Measurements from ENCODE around the gene GATAD2B.

The GATAD2B gene

GRCh38 chr1:153881751-153882150 lies 41.0 kb downstream of the GATAD2B start:
- Histone ChIP-seq H2BK120ac (ENCODE audit: insufficient read depth, low read length, poor library complexity) (no peak overlapping the region), H4K8ac (ENCODE audit: low read depth, low read length) (no peak overlapping the region), H3K9me3 (ENCODE audit: insufficient read depth, low read depth, low read length) (no peaks in the 10 kb centered on the region), H2AK5ac (ENCODE audit: low read length) (no peak overlapping the region), H2AFZ (ENCODE audit: insufficient read depth, low read length, poor library complexity) (no peak overlapping the region), H3K14ac (ENCODE audit: low read length) (no peak overlapping the region), H3K79me1 (ENCODE audit: low read length) (no peaks in the 10 kb centered on the region), H2BK12ac (ENCODE audit: low read length) (no peak overlapping the region), H3K27ac (ENCODE audit: low read depth, low read length) (no peak overlapping the region), H3K23ac (ENCODE audit: low read length) (no peak overlapping the region), H3K18ac (ENCODE audit: low read length) (no peak overlapping the region), H4K91ac (ENCODE audit: low read depth, low read length) (no peak overlapping the region), H4K12ac (ENCODE audit: low read depth, low read length) (no peak overlapping the region), H3K79me2 (ENCODE audit: control insufficient read depth, insufficient read depth, low read length, poor library complexity) (peaks cover 3% of the 10 kb centered on the region), H3K4ac (ENCODE audit: low read depth, low read length) (no peak overlapping the region), H3K27me3 (ENCODE audit: insufficient read depth, low read length) (no peaks in the 10 kb centered on the region), H2BK5ac (ENCODE audit: low read depth, low read length, poor library complexity) (no peak overlapping the region), H3K4me1 (ENCODE audit: control insufficient read depth in 1 of 2, insufficient read depth in 2 of 2, low read length in 2 of 2) (no peaks in the 10 kb centered on the region), H3K4me2 (ENCODE audit: low read length) (no peak overlapping the region), H3K36me3 (ENCODE audit: control insufficient read depth in 1 of 2, insufficient read depth in 2 of 2, low read length in 2 of 2) (peaks cover 0 to 2% of the 10 kb centered on the region in 2 experiments), H3K4me3 (ENCODE audit: low read depth, low read length) (no peak overlapping the region), H3K9ac (ENCODE audit: low read length) (no peak overlapping the region)
- DNase-seq: no peak
- 100% methylated on average over 1 of the region's 9 CpGs for whole genome bisulfite sequencing (ENCODE audit: extremely low coverage, insufficient coverage, insufficient read length)

DNA sequence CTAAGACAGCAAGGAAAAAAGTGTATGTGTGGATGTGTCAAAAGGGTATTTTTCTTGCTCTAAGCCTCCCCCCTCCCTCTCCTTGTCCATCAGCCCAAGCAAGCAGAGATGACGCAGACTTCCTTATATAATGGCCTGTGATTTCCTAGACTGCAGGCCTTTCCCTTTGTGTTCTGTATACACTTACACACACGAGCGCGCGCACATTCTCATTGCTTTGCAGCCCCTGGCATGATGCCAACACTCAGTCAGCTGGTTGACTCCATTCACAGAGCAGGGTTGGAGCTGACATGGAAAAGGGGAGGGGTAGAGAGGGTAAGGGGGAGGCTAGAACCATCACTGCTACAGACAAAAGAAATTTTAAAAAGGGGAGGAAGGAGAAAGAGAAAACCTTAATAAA lies 41.8 kb downstream of the GATAD2B start:
- H4K8ac ChIP-seq (ENCODE audit: low read depth, low read length): no peak overlapping the region
- H3K79me1 ChIP-seq (ENCODE audit: low read length): no peaks in the 10 kb centered on the region
- DNase-seq: peak; percentile 35 to 41
- no peak overlapping the region for H2BK120ac ChIP-seq (ENCODE audit: insufficient read depth, low read length, poor library complexity)
- H3K4me1 ChIP-seq (ENCODE audit: control insufficient read depth in 1 of 2, insufficient read depth in 2 of 2, low read length in 2 of 2): peaks cover 0 to 3% of the 10 kb centered on the region in 2 experiments
- H3K27ac ChIP-seq (ENCODE audit: low read depth, low read length): no peak overlapping the region
- H3K23ac ChIP-seq (ENCODE audit: low read length): no peak overlapping the region
- peaks cover 3% of the 10 kb centered on the region for H3K79me2 ChIP-seq (ENCODE audit: control insufficient read depth, insufficient read depth, low read length, poor library complexity)
- H3K9me3 ChIP-seq (ENCODE audit: insufficient read depth, low read depth, low read length): no peaks in the 10 kb centered on the region
- no peak overlapping the region for H2BK5ac ChIP-seq (ENCODE audit: low read depth, low read length, poor library complexity)
- no peak overlapping the region for H3K14ac ChIP-seq (ENCODE audit: low read length)
- no peak overlapping the region for H4K12ac ChIP-seq (ENCODE audit: low read depth, low read length)
- no peak overlapping the region for H3K4me2 ChIP-seq (ENCODE audit: low read length)
- no peak overlapping the region for H3K18ac ChIP-seq (ENCODE audit: low read length)
- peaks cover 0 to 2% of the 10 kb centered on the region in 2 experiments for H3K36me3 ChIP-seq (ENCODE audit: control insufficient read depth in 1 of 2, insufficient read depth in 2 of 2, low read length in 2 of 2)
- H3K9ac ChIP-seq (ENCODE audit: low read length): no peak overlapping the region
- no peaks in the 10 kb centered on the region for H3K27me3 ChIP-seq (ENCODE audit: insufficient read depth, low read length)
- no peak overlapping the region for H4K91ac ChIP-seq (ENCODE audit: low read depth, low read length)
- H3K4ac ChIP-seq (ENCODE audit: low read depth, low read length): peak overlapping the region; percentile 7
- no peak overlapping the region for H2AK5ac ChIP-seq (ENCODE audit: low read length)
- no CpG with 5 or more reads among the region's 5 CpGs for WGBS (ENCODE audit: extremely low coverage, insufficient coverage, insufficient read length)
- no peak overlapping the region for H3K4me3 ChIP-seq (ENCODE audit: low read depth, low read length)
- H2AFZ ChIP-seq (ENCODE audit: insufficient read depth, low read length, poor library complexity): no peak overlapping the region
- H2BK12ac ChIP-seq (ENCODE audit: low read length): no peak overlapping the region

DNA sequence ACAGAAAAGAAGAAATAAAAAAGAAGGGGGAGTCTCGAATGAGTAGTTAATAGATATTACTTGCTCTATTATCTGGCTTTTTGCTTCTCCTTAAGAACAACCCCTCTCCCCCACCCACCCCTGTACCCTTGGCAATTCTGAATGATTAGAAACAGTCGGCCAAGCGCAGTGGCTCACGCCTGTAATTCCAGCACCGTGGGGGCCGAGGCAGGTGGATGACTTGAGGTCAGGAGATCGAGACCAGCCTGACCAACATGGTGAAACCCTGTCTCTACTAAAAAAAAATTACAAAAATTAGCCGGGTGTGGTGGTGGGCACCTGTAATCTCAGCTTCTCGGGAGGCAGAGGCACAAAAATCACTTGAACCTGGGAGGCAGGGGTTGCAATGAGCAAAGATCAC lies 42.7 kb downstream of the GATAD2B start:
- Histone ChIP-seq H3K23ac (ENCODE audit: low read length) (no peak overlapping the region), H3K14ac (ENCODE audit: low read length) (no peak overlapping the region), H3K4me1 (ENCODE audit: control insufficient read depth in 1 of 2, insufficient read depth in 2 of 2, low read length in 2 of 2) (peaks cover 0 to 3% of the 10 kb centered on the region in 2 experiments), H4K12ac (ENCODE audit: low read depth, low read length) (no peak overlapping the region), H3K4me2 (ENCODE audit: low read length) (no peak overlapping the region), H3K4me3 (ENCODE audit: low read depth, low read length) (no peak overlapping the region), H2AFZ (ENCODE audit: insufficient read depth, low read length, poor library complexity) (no peak overlapping the region), H4K8ac (ENCODE audit: low read depth, low read length) (no peak overlapping the region), H4K91ac (ENCODE audit: low read depth, low read length) (no peak overlapping the region), H2BK120ac (ENCODE audit: insufficient read depth, low read length, poor library complexity) (no peak overlapping the region), H2AK5ac (ENCODE audit: low read length) (no peak overlapping the region), H3K27ac (ENCODE audit: low read depth, low read length) (no peak overlapping the region), H3K27me3 (ENCODE audit: insufficient read depth, low read length) (no peaks in the 10 kb centered on the region), H3K9me3 (ENCODE audit: insufficient read depth, low read depth, low read length) (no peaks in the 10 kb centered on the region), H3K79me1 (ENCODE audit: low read length) (no peaks in the 10 kb centered on the region), H3K9ac (ENCODE audit: low read length) (no peak overlapping the region), H2BK12ac (ENCODE audit: low read length) (no peak overlapping the region), H3K36me3 (ENCODE audit: control insufficient read depth in 1 of 2, insufficient read depth in 2 of 2, low read length in 2 of 2) (peaks cover 0 to 2% of the 10 kb centered on the region in 2 experiments), H3K18ac (ENCODE audit: low read length) (no peak overlapping the region), H2BK5ac (ENCODE audit: low read depth, low read length, poor library complexity) (no peak overlapping the region), H3K79me2 (ENCODE audit: control insufficient read depth, insufficient read depth, low read length, poor library complexity) (peaks cover 3% of the 10 kb centered on the region), H3K4ac (ENCODE audit: low read depth, low read length) (no peak overlapping the region)
- no peak for DNase-seq
- no CpG with 5 or more reads among the region's 9 CpGs for WGBS (ENCODE audit: extremely low coverage, insufficient coverage, insufficient read length)

DNA sequence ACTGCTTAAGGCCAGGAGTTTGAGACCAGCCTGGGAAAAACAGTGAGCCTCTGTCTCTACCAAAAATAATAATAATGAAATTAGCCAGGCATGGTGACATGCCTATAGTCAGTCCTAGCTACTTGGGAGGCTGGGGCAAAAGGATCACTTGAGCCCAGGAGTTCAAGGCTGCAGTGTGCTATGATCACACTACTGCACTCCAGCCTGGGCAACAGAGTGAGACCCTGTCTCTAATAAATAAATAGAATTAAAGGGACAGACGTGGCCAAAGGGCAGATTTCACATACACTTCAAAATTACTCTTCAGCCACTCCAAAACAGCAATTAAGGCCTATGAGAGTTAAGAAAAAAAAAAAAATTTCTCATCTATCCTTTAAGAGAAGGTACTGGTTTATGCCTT lies 45.7 kb downstream of the GATAD2B start:
- DNase-seq: no peak
- H4K8ac ChIP-seq (ENCODE audit: low read depth, low read length): no peak overlapping the region
- no peaks in the 10 kb centered on the region for H3K27me3 ChIP-seq (ENCODE audit: insufficient read depth, low read length)
- H4K12ac ChIP-seq (ENCODE audit: low read depth, low read length): no peak overlapping the region
- H3K79me2 ChIP-seq (ENCODE audit: control insufficient read depth, insufficient read depth, low read length, poor library complexity): peaks cover 3% of the 10 kb centered on the region
- no peak overlapping the region for H4K91ac ChIP-seq (ENCODE audit: low read depth, low read length)
- peaks cover 2 to 3% of the 10 kb centered on the region in 2 experiments for H3K36me3 ChIP-seq (ENCODE audit: control insufficient read depth in 1 of 2, insufficient read depth in 2 of 2, low read length in 2 of 2)
- no peak overlapping the region for H3K4ac ChIP-seq (ENCODE audit: low read depth, low read length)
- H3K4me2 ChIP-seq (ENCODE audit: low read length): no peak overlapping the region
- no peak overlapping the region for H2AK5ac ChIP-seq (ENCODE audit: low read length)
- no peak overlapping the region for H2AFZ ChIP-seq (ENCODE audit: insufficient read depth, low read length, poor library complexity)
- H3K9me3 ChIP-seq (ENCODE audit: insufficient read depth, low read depth, low read length): no peaks in the 10 kb centered on the region
- no CpG with 5 or more reads among the region's 1 CpG for WGBS (ENCODE audit: extremely low coverage, insufficient coverage, insufficient read length)
- no peaks in the 10 kb centered on the region for H3K79me1 ChIP-seq (ENCODE audit: low read length)
- no peak overlapping the region for H2BK12ac ChIP-seq (ENCODE audit: low read length)
- H3K18ac ChIP-seq (ENCODE audit: low read length): no peak overlapping the region
- H3K27ac ChIP-seq (ENCODE audit: low read depth, low read length): no peak overlapping the region
- H3K4me1 ChIP-seq (ENCODE audit: control insufficient read depth in 1 of 2, insufficient read depth in 2 of 2, low read length in 2 of 2): peaks cover 0 to 3% of the 10 kb centered on the region in 2 experiments
- no peak overlapping the region for H2BK5ac ChIP-seq (ENCODE audit: low read depth, low read length, poor library complexity)
- no peak overlapping the region for H3K14ac ChIP-seq (ENCODE audit: low read length)
- H3K23ac ChIP-seq (ENCODE audit: low read length): no peak overlapping the region
- no peak overlapping the region for H2BK120ac ChIP-seq (ENCODE audit: insufficient read depth, low read length, poor library complexity)
- H3K4me3 ChIP-seq (ENCODE audit: low read depth, low read length): no peak overlapping the region
- H3K9ac ChIP-seq (ENCODE audit: low read length): no peak overlapping the region

Data from trophoblast cell (in vitro differentiated cells and primary cell).